H54 (cell line): ENCODE measurements around the gene NINL.

ENCODE experiments used
- DNase-seq: peaks from one replicate; pipeline ENCODE4 v3.0.0; 2011; ENCODE audit warnings: low spot score, mixed read lengths; ENCODE audit not compliant: insufficient read length
- FAIRE-seq: peaks from 3 replicates; lab custom pipeline; 2011; peaks lifted over from hg19 to GRCh38; lab: Jason Lieb, UNC
- POLR2A ChIP-seq: IDR thresholded peaks from 2 replicates; pipeline ENCODE4 v1.6.1; 2011; ENCODE audit warnings: low read depth, mild to moderate bottlenecking, low read length

The NINL gene

DNA sequence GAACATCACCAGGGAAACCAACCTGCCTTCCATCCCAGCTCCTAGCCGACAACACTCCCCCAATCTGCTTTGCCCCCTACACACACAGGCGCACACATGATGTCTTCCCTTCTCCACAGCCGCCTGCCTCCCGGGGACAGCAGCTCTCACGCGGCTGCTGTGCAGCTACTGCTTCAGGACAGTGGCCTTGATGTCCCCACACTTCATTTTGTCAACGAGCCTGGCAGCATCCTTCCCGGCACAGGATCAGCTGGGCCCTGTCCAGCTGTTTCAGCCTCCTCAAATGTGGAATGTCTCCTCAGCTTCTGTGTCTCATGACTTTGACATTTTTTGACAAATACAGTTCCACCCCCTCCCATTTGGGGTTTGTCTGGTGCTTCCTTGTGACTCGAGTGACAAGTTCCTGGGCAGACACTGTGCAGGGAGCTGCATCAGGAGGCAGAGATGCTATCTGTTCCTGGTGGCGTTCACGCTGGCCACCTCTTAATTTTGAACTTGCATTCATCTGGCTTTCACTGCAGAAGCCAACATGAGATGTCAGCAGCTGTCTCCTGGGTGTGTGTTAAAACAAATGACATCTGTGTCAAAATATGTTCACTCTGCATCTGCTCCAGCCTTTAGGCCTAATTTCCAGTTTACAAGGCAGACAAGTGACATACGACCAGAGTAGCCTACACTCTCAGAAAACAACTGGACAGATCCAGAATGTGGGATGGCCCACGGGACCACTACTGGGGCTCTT is 120.7 kb downstream of the NINL start:
- TF ChIP-seq POLR2A = no peak
- DNase-seq (no peak), FAIRE-seq (no peak)

GRCh38 chr20:25461786-25462545 is 123.4 kb downstream of the NINL start:
- FAIRE-seq (no peak), DNase-seq (no peak)

DNA sequence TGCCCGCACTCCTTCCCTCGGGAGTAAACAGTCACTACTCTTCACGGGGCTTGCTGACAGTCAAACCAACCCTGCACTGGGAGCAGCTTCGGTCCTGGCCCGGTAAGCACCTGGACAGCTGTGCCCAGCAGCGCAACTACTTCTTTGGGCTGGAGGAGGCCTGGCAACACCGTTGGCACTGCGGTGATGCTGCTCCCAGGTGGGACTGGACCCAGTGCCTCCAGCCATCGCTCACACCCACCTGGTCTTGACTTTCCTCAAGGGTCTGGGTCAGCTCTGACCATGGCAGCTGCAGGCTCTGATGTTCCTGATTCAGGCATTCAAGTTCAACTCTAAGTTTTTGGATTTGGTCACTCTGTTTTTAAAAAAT is 124.1 kb downstream of the NINL start:
- DNase-seq (no peak), FAIRE-seq (no peak)
- TF ChIP-seq POLR2A = no peak

More at GRCh38 chr20:25461786-25462545, 123.4 kb downstream of the NINL start:
- TF ChIP-seq POLR2A = no peak

DNA sequence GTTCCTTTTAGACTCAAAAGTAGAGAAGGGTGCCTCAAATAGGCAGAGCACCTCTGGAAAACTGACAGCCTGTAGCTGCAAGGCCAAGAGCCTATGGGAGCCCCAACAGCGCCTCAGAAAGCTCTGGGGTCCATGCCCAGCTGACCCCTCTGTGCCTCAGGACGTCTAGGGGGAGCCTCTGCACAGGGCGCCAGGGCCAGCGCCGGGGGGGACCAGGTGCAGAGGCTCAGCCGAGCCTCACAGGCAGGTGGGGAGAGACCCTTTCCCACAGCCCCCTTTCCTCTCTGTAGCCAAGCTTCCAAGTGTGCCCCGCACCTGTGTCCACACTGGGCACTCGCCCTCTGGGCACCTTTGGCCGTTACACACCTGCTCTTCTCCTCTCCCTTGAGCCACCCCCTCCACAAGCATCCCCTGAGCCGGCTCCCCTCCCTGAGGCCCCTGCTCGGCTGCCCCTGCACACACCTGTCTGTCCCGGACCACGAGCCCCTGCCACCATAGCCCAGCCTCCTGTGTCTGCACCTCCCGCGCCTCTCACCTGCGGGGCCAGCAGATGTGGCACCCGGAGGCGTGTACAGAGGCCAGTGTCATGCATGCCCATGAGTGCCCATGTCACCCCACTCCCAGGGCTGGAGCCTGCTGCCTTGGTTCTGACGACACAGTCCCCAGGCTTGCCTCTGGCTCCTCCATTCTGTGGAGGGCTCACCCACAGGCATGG is 124.6 kb downstream of the NINL start:
- DNase-seq (no peak), FAIRE-seq (no peak)
- TF ChIP-seq POLR2A = no peak

DNA sequence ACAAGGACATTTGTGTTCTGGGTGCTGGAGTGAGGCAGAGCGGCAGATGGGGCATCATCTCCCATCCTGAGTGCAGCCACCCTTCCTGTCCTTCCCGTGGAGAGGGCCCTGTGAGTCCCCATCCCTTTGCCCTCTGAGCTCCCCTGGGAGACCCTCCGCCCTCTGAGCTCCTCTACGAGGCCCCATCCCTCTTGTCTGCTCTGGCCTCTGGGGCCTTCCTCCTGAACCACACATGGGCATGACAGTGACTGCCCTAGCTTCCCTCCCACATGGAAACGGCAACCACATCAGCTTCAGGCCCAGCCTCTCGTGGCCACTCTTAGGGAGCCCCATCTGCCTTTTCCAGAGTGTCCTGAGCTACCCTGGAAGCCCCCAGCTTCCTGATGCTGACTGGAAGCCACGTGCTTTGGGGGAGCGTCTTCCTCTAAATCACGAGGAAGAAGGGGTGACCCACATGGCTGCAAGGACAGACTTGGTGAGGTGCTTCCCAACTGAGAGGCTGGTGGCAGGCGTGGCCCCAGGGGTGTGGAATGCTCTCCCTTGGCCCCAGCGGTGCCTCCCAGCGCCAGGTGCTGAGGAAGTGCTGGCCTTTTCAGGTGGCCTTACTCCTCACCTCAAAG is 125.3 kb downstream of the NINL start:
- no peak for FAIRE-seq
- no peak for DNase-seq
- TF ChIP-seq POLR2A = no peak

DNA sequence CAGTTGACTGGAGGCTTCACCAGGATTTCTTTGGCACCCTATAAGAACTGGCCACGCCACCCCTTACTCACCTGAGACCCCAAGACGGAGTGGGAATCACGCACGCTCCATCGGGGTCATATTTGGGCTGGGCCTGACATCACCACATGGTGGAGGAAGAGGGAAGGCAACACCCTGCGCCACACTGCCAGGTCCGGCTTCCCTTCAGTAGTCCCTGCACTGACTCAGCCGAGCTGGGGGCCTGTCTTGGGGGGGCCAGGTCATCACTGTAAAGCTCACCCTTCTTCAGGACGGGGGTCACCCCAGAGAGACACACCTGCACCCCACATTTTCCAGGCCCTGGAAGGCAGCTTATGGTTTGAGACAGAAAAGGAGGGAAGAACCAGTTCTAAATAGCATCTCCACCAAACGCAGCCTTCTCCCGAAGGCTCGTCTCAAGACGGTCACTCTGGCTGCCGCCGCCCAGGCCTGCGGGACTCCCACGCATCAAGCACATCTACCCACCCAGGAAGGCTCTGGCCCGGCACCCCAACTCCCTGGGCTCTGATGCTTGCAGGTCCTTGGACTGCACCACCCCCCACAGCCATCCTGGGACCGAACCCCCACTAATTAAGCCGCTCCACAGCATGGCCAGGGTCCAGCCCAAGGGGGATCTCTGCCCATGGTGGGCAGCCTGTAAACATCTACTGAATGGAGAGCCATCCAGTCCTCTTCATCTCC is 126.1 kb downstream of the NINL start:
- no peak for FAIRE-seq
- DNase-seq = no peak
- TF ChIP-seq POLR2A = no peak

DNA sequence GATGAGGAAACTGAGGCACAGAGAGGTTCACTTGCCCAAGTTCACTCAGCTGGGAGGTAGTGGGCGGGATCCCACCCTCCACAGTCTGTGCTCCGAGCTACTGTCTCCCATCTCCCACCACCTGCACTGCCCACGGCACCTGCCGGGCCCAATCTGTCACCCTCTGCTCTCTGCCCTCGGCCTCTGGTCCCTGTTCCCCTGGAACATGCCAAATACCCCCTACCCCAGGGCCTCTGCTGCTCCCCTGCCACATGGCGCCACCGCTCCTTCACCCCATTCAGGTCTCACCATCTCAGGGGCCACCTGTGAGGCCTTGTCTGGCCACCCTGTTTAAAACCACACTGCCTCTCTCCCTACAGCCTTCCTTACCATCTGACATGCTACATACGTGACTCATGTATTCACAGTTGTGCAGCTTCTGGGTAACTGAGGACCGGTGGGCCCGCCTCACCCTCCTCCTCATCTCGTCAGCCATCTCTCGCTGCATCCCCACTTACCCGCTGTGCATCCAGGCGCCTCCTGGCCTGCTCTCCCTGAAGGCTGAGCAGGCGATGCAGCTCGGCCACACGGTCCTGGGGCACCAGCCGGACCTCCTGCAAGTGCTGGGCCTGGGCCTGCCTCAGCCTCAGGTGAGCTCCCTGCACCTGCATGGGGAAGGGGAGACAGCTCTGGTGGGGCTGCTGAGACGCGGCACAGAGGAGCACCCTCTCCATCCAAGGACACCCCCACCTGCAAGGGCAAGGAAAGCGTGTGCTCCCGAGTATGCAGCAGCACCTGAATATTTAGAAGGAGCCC is 127.2 kb downstream of the NINL start:
- no peak for TF ChIP-seq POLR2A
- no peak for FAIRE-seq

DNA sequence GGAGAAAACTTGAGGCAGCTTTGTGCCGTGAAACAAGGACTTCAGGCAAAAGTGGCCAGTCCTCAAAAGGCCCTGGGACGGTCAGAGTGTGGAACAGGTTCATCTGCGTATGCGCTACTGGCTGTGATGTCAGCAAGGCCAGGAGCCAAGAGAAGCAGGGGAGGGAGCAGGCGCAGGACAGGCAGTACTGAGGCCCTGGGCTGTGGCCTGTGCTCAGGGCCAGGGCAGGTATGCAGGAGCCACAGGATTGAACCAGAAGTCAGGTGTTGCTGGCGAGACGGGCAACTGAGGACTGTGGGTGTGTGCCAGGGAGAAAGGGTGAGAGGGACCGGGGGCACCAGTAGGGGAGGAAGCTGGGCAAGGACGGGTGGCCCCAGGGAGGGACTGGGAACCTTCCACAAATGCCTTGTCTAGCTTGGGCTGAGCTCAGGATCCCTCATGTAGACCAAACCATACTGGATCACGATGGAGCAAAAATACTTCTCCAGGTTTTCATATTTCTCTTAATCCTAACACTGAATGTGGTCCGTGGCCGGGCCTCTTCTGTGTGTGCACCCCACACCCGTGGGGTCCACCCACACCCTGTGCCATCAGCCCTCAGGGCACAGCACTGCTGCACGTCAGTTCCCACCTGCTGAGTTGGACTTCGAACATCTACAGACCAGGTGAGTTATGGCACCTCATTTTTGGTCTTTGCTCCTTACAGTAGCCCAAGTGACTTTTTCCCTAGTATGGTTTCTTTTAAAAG is 131.0 kb downstream of the NINL start:
- no peak for FAIRE-seq
- TF ChIP-seq POLR2A = no peak
- DNase-seq = no peak

More for the DNA sequence above, 127.2 kb downstream of the NINL start:
- DNase-seq = no peak

- DNase-seq (no peak), FAIRE-seq (no peak)
- no peak for TF ChIP-seq POLR2A
Observed at GRCh38 chr20:25453035-25453810, 132.1 kb downstream of the NINL start.

DNA sequence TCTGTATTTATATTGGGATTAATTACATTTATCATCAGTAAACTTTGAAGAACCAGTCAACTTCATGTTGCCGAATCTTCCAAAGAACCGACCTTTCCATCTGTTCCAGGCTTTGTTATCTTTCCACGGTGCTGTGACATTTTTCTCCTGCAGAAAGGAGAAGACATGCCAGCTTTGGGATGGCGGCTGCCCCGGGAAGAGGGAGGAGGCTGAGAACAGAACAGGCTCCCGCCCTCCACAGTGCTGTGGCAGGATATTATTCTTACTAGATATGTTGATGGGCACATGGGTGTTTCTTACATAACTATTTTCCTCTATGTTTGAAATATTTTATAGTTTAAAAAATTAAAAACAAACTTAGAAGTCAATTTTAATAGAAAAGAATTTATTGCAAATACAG is 133.0 kb downstream of the NINL start:
- TF ChIP-seq POLR2A = no peak
- no peak for DNase-seq
- no peak for FAIRE-seq

DNA sequence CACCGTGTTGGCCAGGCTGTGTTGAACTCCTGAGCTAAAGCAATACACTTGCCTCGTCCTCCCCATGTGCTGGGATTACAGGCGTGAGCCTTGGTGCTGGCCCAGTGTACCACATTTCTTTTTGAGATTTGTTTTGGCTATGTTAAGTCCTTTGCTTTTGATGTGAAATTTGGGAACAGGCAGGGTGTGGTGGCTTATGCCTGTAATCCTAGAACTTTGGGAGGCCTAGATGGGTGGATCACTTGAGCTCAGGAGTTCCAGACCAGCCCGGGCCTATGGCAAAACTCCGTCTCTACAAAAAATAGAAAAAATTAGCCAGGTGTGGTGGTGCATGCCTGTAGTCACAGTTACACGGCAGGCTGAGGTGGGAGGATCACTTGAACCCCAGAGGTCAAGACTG is 137.7 kb downstream of the NINL start:
- DNase-seq (no peak), FAIRE-seq (no peak)
- no peak for TF ChIP-seq POLR2A

GRCh38 chr20:25444556-25444955 is 140.8 kb downstream of the NINL start:
- no peak for FAIRE-seq
- no peak for TF ChIP-seq POLR2A
- no peak for DNase-seq
